ENCODE results near the gene SNRK.

SNRK gene

GRCh38 chr3:43364494-43364893 is 78.2 kb downstream of the SNRK start:
- TF ChIP-seq REST (IDR thresholded peaks at IDR 0.05; ENCODE audit: insufficient read depth in 1 of 2, low read depth in 2 of 2, low read length in 2 of 2), result no peak
- TF ChIP-seq TAF1 (IDR thresholded peaks at IDR 0.05; ENCODE audit: borderline replicate concordance, insufficient read depth, low read length), result no peak
- no peak for TF ChIP-seq POLR2AphosphoS5 (IDR thresholded peaks at IDR 0.05; ENCODE audit: low read depth, low read length)
- no peak for TF ChIP-seq SIN3A (IDR thresholded peaks at IDR 0.05; ENCODE audit: borderline replicate concordance, insufficient read depth, low read length)

DNA sequence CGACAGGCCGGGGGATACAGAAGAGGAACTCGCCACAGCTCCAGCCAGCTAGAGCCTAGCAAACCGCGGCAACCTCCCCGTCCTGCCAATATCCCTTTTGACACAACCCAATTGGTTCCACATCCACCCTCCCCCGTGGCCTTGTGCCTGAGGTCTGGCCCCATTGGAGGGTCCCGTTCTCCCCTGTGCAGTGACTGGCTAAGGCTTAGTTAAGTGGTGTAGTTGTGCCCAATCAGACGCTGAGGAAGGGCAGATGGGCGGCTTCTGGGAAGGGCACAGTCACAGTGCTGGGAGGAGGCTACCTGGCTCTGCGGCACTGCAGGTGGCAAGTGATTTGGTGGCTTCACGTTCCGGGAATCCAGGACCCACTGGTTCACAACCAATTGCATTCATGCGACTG is 78.6 kb downstream of the SNRK start:
- TF ChIP-seq POLR2AphosphoS5 (IDR thresholded peaks at IDR 0.05; ENCODE audit: low read depth, low read length) (no peak), SIN3A (IDR thresholded peaks at IDR 0.05; ENCODE audit: borderline replicate concordance, insufficient read depth, low read length) (no peak)

- TF ChIP-seq POLR2AphosphoS5 (IDR thresholded peaks at IDR 0.05; ENCODE audit: low read depth, low read length), result no peak
- TF ChIP-seq REST (IDR thresholded peaks at IDR 0.05; ENCODE audit: insufficient read depth in 1 of 2, low read depth in 2 of 2, low read length in 2 of 2), result no peak
- TF ChIP-seq SIN3A (IDR thresholded peaks at IDR 0.05; ENCODE audit: borderline replicate concordance, insufficient read depth, low read length), result no peak
- TF ChIP-seq TAF1 (IDR thresholded peaks at IDR 0.05; ENCODE audit: borderline replicate concordance, insufficient read depth, low read length), result no peak
- TF ChIP-seq FOXP2 (optimal IDR thresholded peaks at IDR 0.05; ENCODE audit: borderline replicate concordance, extremely low read depth, extremely low read length, insufficient read depth), result no peak
These were observed 79.4 kb downstream of the SNRK start for GRCh38 chr3:43365601-43366305.

DNA sequence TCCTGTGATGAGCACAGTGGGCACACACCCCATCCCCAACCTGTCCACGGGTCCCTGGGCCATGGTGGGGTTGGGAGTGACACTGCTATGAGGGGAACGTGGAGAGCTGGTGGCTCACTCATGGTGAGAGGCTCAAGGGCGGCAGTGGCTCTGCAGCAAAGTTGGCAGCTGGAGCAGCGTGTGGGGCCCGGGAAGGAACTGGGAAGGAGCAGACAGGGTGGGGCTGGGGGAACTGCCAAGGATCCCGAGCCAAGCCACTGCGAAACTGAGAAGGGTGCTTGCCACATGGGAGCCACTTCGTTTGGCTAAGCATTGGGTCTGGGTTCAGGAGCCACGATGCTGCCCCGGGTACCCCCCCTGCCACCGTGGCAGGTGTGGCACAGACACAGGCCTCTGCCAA is 80.1 kb downstream of the SNRK start:
- no peak for TF ChIP-seq POLR2AphosphoS5 (IDR thresholded peaks at IDR 0.05; ENCODE audit: low read depth, low read length)
- TF ChIP-seq SIN3A (IDR thresholded peaks at IDR 0.05; ENCODE audit: borderline replicate concordance, insufficient read depth, low read length), result no peak
- TF ChIP-seq FOXP2 (optimal IDR thresholded peaks at IDR 0.05; ENCODE audit: borderline replicate concordance, extremely low read depth, extremely low read length, insufficient read depth), result no peak
- TF ChIP-seq REST (IDR thresholded peaks at IDR 0.05; ENCODE audit: insufficient read depth in 1 of 2, low read depth in 2 of 2, low read length in 2 of 2), result no peak
- TF ChIP-seq TAF1 (IDR thresholded peaks at IDR 0.05; ENCODE audit: borderline replicate concordance, insufficient read depth, low read length), result no peak

DNA sequence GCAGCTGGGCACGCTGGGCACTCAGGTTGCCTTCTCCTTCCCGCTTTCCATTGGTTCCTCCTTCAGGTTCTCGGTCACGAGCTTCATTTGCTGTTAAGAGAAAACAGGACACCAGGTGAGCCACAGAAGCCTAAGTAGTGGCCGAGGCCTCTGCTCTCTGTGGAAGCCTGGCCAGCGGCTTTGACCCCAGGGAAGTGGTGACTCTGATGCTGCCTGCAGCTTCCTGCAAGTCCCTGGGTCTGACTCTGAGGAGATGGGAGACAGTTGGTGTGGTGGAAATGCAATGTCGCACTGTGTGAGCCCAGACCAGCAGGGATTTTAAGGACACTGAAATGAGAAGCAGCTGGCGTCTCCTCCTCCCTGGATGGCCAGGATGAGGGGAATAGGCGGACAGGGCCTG is 80.5 kb downstream of the SNRK start:
- TF ChIP-seq TAF1 (IDR thresholded peaks at IDR 0.05; ENCODE audit: borderline replicate concordance, insufficient read depth, low read length), result no peak
- TF ChIP-seq FOXP2 (optimal IDR thresholded peaks at IDR 0.05; ENCODE audit: borderline replicate concordance, extremely low read depth, extremely low read length, insufficient read depth), result no peak
- TF ChIP-seq REST (IDR thresholded peaks at IDR 0.05; ENCODE audit: insufficient read depth in 1 of 2, low read depth in 2 of 2, low read length in 2 of 2), result no peak
- no peak for TF ChIP-seq POLR2AphosphoS5 (IDR thresholded peaks at IDR 0.05; ENCODE audit: low read depth, low read length)
- no peak for TF ChIP-seq SIN3A (IDR thresholded peaks at IDR 0.05; ENCODE audit: borderline replicate concordance, insufficient read depth, low read length)

Data from PFSK-1 (cell line).